PFSK-1 (cell line): Measurements from ENCODE around the gene EID2B. TPM values are rescaled to one million over a fixed set of nuclear protein-coding genes. Genes with fewer than 3 reads are reported as not detected.

Experiments
- FOXP2 ChIP-seq: optimal IDR thresholded peaks from 2 replicates; pipeline ENCODE3; 2011; ENCODE audit warnings: borderline replicate concordance, control low read depth, inconsistent platforms; ENCODE audit not compliant: insufficient read depth; ENCODE audit errors: extremely low read length, extremely low read depth
- POLR2AphosphoS5 ChIP-seq: IDR thresholded peaks from 2 replicates; pipeline ENCODE4 v1.6.1; 2012; ENCODE audit warnings: low read depth, mild to moderate bottlenecking, control low read depth, low read length, moderate library complexity
- SIN3A ChIP-seq: IDR thresholded peaks from 2 replicates; pipeline ENCODE4 v1.6.1; 2012; ENCODE audit warnings: mild to moderate bottlenecking, low read length, moderate library complexity, borderline replicate concordance; ENCODE audit not compliant: insufficient read depth
- TAF1 ChIP-seq: IDR thresholded peaks from 2 replicates; pipeline ENCODE4 v1.6.1; 2012; ENCODE audit warnings: low read length, control low read depth, borderline replicate concordance; ENCODE audit not compliant: insufficient read depth
- polyA plus RNA-seq: library from polyadenylated mRNA; unstranded; fragments of >200 nt; gene quantifications from one replicate; pipeline ENCODE4 v1.2.1, GENCODE V29; 2012; ENCODE audit warnings: low read depth, missing spikeins; ENCODE audit not compliant: insufficient read length
- TF ChIP-seq, protein P1 (sequence below), 2 experiments: IDR thresholded peaks; 2 replicates each; pipeline versions ENCODE4 v1.6.1 to v1.8.0; 2011 to 2012; ENCODE audit warnings: low read depth in 2 of 2, low read length in 2 of 2, control low read depth in 1 of 2, inconsistent platforms in 1 of 2, mild to moderate bottlenecking in 1 of 2, moderate library complexity in 1 of 2; ENCODE audit not compliant: insufficient read depth in 1 of 2

The EID2B gene, protein sequence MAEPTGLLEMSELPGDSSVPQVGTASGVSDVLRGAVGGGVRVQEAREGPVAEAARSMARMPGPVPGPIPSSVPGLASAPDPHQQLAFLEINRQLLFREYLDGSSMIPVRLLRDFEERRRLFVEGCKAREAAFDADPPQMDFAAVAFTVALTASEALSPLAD
- polyA plus RNA-seq = 1.8 TPM

- TF ChIP-seq POLR2AphosphoS5 = peak; percentile 85
- no peak for TF ChIP-seq TAF1
- peak; percentile 64 for TF ChIP-seq FOXP2
- peak; percentile 70; the same call in 1 of the 2 replicates for TF ChIP-seq SIN3A
Measured at GRCh38 chr19:39532233-39533002, at the start of gene EID2B. Gene EID2B (minus strand): TSS chr19:39532852. CDS start chr19:39532802, 50 bp downstream.

- TF ChIP-seq, protein P1, sequence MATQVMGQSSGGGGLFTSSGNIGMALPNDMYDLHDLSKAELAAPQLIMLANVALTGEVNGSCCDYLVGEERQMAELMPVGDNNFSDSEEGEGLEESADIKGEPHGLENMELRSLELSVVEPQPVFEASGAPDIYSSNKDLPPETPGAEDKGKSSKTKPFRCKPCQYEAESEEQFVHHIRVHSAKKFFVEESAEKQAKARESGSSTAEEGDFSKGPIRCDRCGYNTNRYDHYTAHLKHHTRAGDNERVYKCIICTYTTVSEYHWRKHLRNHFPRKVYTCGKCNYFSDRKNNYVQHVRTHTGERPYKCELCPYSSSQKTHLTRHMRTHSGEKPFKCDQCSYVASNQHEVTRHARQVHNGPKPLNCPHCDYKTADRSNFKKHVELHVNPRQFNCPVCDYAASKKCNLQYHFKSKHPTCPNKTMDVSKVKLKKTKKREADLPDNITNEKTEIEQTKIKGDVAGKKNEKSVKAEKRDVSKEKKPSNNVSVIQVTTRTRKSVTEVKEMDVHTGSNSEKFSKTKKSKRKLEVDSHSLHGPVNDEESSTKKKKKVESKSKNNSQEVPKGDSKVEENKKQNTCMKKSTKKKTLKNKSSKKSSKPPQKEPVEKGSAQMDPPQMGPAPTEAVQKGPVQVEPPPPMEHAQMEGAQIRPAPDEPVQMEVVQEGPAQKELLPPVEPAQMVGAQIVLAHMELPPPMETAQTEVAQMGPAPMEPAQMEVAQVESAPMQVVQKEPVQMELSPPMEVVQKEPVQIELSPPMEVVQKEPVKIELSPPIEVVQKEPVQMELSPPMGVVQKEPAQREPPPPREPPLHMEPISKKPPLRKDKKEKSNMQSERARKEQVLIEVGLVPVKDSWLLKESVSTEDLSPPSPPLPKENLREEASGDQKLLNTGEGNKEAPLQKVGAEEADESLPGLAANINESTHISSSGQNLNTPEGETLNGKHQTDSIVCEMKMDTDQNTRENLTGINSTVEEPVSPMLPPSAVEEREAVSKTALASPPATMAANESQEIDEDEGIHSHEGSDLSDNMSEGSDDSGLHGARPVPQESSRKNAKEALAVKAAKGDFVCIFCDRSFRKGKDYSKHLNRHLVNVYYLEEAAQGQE (IDR thresholded peaks at IDR 0.05; ENCODE audit: insufficient read depth in 1 of 2, low read depth in 2 of 2, low read length in 2 of 2) = no peak
- no peak for TF ChIP-seq FOXP2
- no peak for TF ChIP-seq TAF1
Measured at GRCh38 chr19:39582442-39582841, 49.8 kb upstream of the EID2B start.

- TF ChIP-seq, protein P1 (IDR thresholded peaks at IDR 0.05; ENCODE audit: insufficient read depth in 1 of 2, low read depth in 2 of 2, low read length in 2 of 2) = no peak
- TF ChIP-seq TAF1 (no peak), SIN3A (no peak), POLR2AphosphoS5 (no peak), FOXP2 (no peak)
Measured at GRCh38 chr19:39568604-39569003, 36.0 kb upstream of the EID2B start.

GRCh38 chr19:39566064-39566463, 33.4 kb upstream of the EID2B start:
- TF ChIP-seq TAF1 (no peak), POLR2AphosphoS5 (no peak), SIN3A (no peak), FOXP2 (no peak)
- TF ChIP-seq, protein P1 (IDR thresholded peaks at IDR 0.05; ENCODE audit: insufficient read depth in 1 of 2, low read depth in 2 of 2, low read length in 2 of 2) = peak in 1 of 2 experiments; percentile 93; a peak in 2 of 4 replicates

DNA sequence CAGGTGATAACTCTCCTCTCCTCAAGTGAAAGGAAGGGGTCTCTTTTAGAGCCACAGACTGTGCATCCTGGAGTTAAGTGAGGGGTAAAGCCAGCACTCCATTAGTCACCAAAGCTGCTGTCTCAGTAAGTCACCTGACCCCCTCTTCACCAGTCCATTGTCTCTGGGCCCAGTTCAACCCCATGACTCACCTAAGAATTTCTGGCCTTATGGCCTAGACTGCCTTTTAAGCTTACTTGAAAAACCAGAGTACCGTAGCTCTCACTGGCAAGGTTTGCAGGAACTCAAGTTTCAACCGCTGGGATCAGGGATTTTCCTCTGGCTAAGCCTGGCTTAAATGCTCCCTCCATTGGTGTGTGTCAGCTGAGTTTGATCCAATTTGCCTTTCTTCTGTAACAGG, 30.8 kb upstream of the EID2B start:
- TF ChIP-seq, protein P1 (IDR thresholded peaks at IDR 0.05; ENCODE audit: insufficient read depth in 1 of 2, low read depth in 2 of 2, low read length in 2 of 2) = no peak
- no peak for TF ChIP-seq SIN3A
- no peak for TF ChIP-seq TAF1
- TF ChIP-seq FOXP2 = no peak
- TF ChIP-seq POLR2AphosphoS5 = no peak
